CD8-positive, alpha-beta memory T cell (primary cell): Measurements from ENCODE around the gene BRIP1. TPM values are rescaled to one million over a fixed set of nuclear protein-coding genes. Genes with fewer than 3 reads are reported as not detected.

Experiments used
- CTCF ChIA-PET: fragments of 350-600 bp; sonication (Branson Sonifier 250); formaldehyde crosslinking; loops from one replicate; lab custom pipeline; 2021; ENCODE audit warnings: antibody characterized with exemption; lab: Charles Lee
- POLR2A ChIA-PET: fragments of 350-600 bp; sonication (Branson Sonifier 250); formaldehyde crosslinking; loops from one replicate; lab custom pipeline; 2021; ENCODE audit warnings: antibody characterized with exemption; lab: Charles Lee
- DNase-seq, 5 donors: peaks; one replicate each; pipeline versions ENCODE4 v3.0.0 to v3.0.0-alpha.2; 2020 to 2022; ENCODE audit warnings: mixed read lengths in 1 of 5
- H3K27ac ChIP-seq: one replicate; pipeline ENCODE4 v1.7.0; 2013; ENCODE audit warnings: low read depth, mild to moderate bottlenecking, low read length, moderate library complexity
- H3K27me3 ChIP-seq: 2 replicates; pipeline ENCODE4 v1.7.0; 2013; ENCODE audit warnings: low read length, mild to moderate bottlenecking; ENCODE audit not compliant: insufficient read depth, poor library complexity, severe bottlenecking
- H3K36me3 ChIP-seq: 2 replicates; pipeline ENCODE4 v1.7.0; 2013; ENCODE audit warnings: mild to moderate bottlenecking, low read length, moderate library complexity; ENCODE audit not compliant: insufficient read depth
- H3K4me1 ChIP-seq: 2 replicates; pipeline ENCODE4 v1.7.0; 2013; ENCODE audit warnings: mild to moderate bottlenecking, low read length, moderate library complexity; ENCODE audit not compliant: insufficient read depth
- H3K4me3 ChIP-seq: 2 replicates; pipeline ENCODE4 v1.7.0; 2013; ENCODE audit warnings: mild to moderate bottlenecking, low read length
- H3K9me3 ChIP-seq: 2 replicates; pipeline ENCODE4 v1.7.0; 2013; ENCODE audit warnings: mild to moderate bottlenecking, low read length
- H3K27ac Mint-ChIP-seq, 8 donors: one replicate each; pipeline ENCODE4 v1.8.0; 2020 to 2021; ENCODE audit warnings: mixed read lengths in 8 of 8, mild to moderate bottlenecking in 6 of 8, inconsistent platforms in 3 of 8, moderate library complexity in 3 of 8
- H3K27me3 Mint-ChIP-seq, 2 donors: one replicate each; pipeline ENCODE4 v1.8.0; 2020 to 2021; ENCODE audit warnings: mixed read lengths in 2 of 2, mild to moderate bottlenecking in 1 of 2, moderate library complexity in 1 of 2
- H3K36me3 Mint-ChIP-seq, 3 donors: one replicate each; pipeline ENCODE4 v1.8.0; 2020 to 2021; ENCODE audit warnings: mixed read lengths in 3 of 3, inconsistent platforms in 1 of 3, mild to moderate bottlenecking in 1 of 3
- H3K4me1 Mint-ChIP-seq, 3 donors: one replicate each; pipeline ENCODE4 v1.8.0; 2020 to 2021; ENCODE audit warnings: mixed read lengths in 3 of 3, inconsistent platforms in 1 of 3, mild to moderate bottlenecking in 1 of 3
- H3K4me3 Mint-ChIP-seq, 7 donors: one replicate each; pipeline ENCODE4 v1.8.0; 2020 to 2021; ENCODE audit warnings: mixed read lengths in 7 of 7, mild to moderate bottlenecking in 6 of 7, moderate library complexity in 4 of 7, inconsistent platforms in 2 of 7
- H3K9me3 Mint-ChIP-seq, 5 donors: one replicate each; pipeline ENCODE4 v1.8.0; 2020 to 2022; ENCODE audit warnings: mixed read lengths in 5 of 5, mild to moderate bottlenecking in 3 of 5, moderate library complexity in 2 of 5, inconsistent platforms in 1 of 5
- polyA plus RNA-seq: library from polyadenylated mRNA; unstranded; fragments of 300-500 nt; fragmentation: Illumina TruSeq; gene quantifications from one replicate; pipeline ENCODE4 v1.2.3, GENCODE V29; 2021
- total RNA-seq, 2 experiments: library from RNA; stranded (reverse); gene quantifications; one replicate each; pipeline ENCODE4 v1.2.3, GENCODE V29; 2021

Gene BRIP1
- total and polyA plus RNA-seq, 3 experiments from 2014 or later = 0.86 to 11.7 (median 11.3) TPM

GRCh38 chr17:61750656-61751055, 112.7 kb downstream of the BRIP1 start:
- no peaks in the 10 kb centered on the region for H3K27me3 ChIP-seq
- no peak overlapping the region for H3K4me3 Mint-ChIP-seq
- H3K27ac ChIP-seq = no peak overlapping the region
- H3K27me3 Mint-ChIP-seq = no peaks in the 10 kb centered on the region
- H3K36me3 ChIP-seq = no peaks in the 10 kb centered on the region
- H3K36me3 Mint-ChIP-seq = peaks cover 0 to 5% (median 3%) of the 10 kb centered on the region in 3 donors
- H3K27ac Mint-ChIP-seq = no peak overlapping the region
- H3K4me1 ChIP-seq = no peaks in the 10 kb centered on the region
- POLR2A ChIA-PET = no interaction called here
- H3K4me3 ChIP-seq = no peak overlapping the region
- peaks cover 0 to 6% (median 2%) of the 10 kb centered on the region in 5 donors for H3K9me3 Mint-ChIP-seq
- CTCF ChIA-PET = no interaction called here
- no peaks in the 10 kb centered on the region for H3K4me1 Mint-ChIP-seq
- no peaks in the 10 kb centered on the region for H3K9me3 ChIP-seq
- DNase-seq = no peak

GRCh38 chr17:61749823-61750404, 113.4 kb downstream of the BRIP1 start:
- H3K27me3 Mint-ChIP-seq = no peaks in the 10 kb centered on the region
- no peak overlapping the region for H3K27ac Mint-ChIP-seq
- Histone ChIP-seq H3K27me3 (no peaks in the 10 kb centered on the region), H3K4me3 (no peak overlapping the region), H3K27ac (no peak overlapping the region), H3K9me3 (no peaks in the 10 kb centered on the region), H3K36me3 (no peaks in the 10 kb centered on the region), H3K4me1 (no peaks in the 10 kb centered on the region)
- H3K36me3 Mint-ChIP-seq = peaks cover 0 to 6% (median 3%) of the 10 kb centered on the region in 3 donors
- POLR2A ChIA-PET = no interaction called here
- DNase-seq = no peak
- no peak overlapping the region for H3K4me3 Mint-ChIP-seq
- no peaks in the 10 kb centered on the region for H3K4me1 Mint-ChIP-seq
- CTCF ChIA-PET = no interaction called here
- peaks cover 0 to 6% (median 2%) of the 10 kb centered on the region in 5 donors for H3K9me3 Mint-ChIP-seq

- H3K9me3 Mint-ChIP-seq = peaks cover 0 to 6% (median 2%) of the 10 kb centered on the region in 5 donors
- Histone ChIP-seq H3K4me3 (no peak overlapping the region), H3K36me3 (no peaks in the 10 kb centered on the region), H3K4me1 (no peaks in the 10 kb centered on the region), H3K27me3 (no peaks in the 10 kb centered on the region), H3K9me3 (no peaks in the 10 kb centered on the region), H3K27ac (no peak overlapping the region)
- H3K27me3 Mint-ChIP-seq = no peaks in the 10 kb centered on the region
- H3K27ac Mint-ChIP-seq = no peak overlapping the region
- H3K4me1 Mint-ChIP-seq = no peaks in the 10 kb centered on the region
- ChIA-PET POLR2A (no interaction called here), CTCF (no interaction called here)
- no peak overlapping the region for H3K4me3 Mint-ChIP-seq
- H3K36me3 Mint-ChIP-seq = peaks cover 1 to 10% (median 7%) of the 10 kb centered on the region in 3 donors
- DNase-seq = no peak
Measured at GRCh38 chr17:61746248-61746985, 116.9 kb downstream of the BRIP1 start.

GRCh38 chr17:61744804-61745203, 118.5 kb downstream of the BRIP1 start:
- no peak for DNase-seq
- CTCF ChIA-PET = no interaction called here
- Histone ChIP-seq H3K36me3 (no peaks in the 10 kb centered on the region), H3K4me1 (no peaks in the 10 kb centered on the region), H3K27ac (no peak overlapping the region), H3K4me3 (no peak overlapping the region), H3K27me3 (no peaks in the 10 kb centered on the region), H3K9me3 (no peaks in the 10 kb centered on the region)
- Mint-ChIP-seq H3K27me3 (no peaks in the 10 kb centered on the region), H3K9me3 (peaks cover 0 to 9% (median 2%) of the 10 kb centered on the region in 5 donors), H3K4me3 (no peak overlapping the region), H3K36me3 (peaks cover 4 to 15% (median 14%) of the 10 kb centered on the region in 3 donors), H3K27ac (no peak overlapping the region), H3K4me1 (no peaks in the 10 kb centered on the region)
- POLR2A ChIA-PET = no interaction called here

- Histone ChIP-seq H3K27ac (no peak overlapping the region), H3K4me3 (no peak overlapping the region), H3K36me3 (no peaks in the 10 kb centered on the region), H3K27me3 (no peaks in the 10 kb centered on the region), H3K4me1 (no peaks in the 10 kb centered on the region), H3K9me3 (no peaks in the 10 kb centered on the region)
- peaks cover 4 to 15% (median 14%) of the 10 kb centered on the region in 3 donors for H3K36me3 Mint-ChIP-seq
- no peaks in the 10 kb centered on the region for H3K4me1 Mint-ChIP-seq
- no peaks in the 10 kb centered on the region for H3K27me3 Mint-ChIP-seq
- H3K27ac Mint-ChIP-seq = no peak overlapping the region
- no peak overlapping the region for H3K4me3 Mint-ChIP-seq
- ChIA-PET POLR2A (no interaction called here), CTCF (no interaction called here)
- H3K9me3 Mint-ChIP-seq = peaks cover 0 to 9% (median 2%) of the 10 kb centered on the region in 5 donors
- DNase-seq = no peak
Measured at GRCh38 chr17:61744252-61744651, 119.1 kb downstream of the BRIP1 start.

GRCh38 chr17:61743766-61744165, 119.6 kb downstream of the BRIP1 start:
- H3K4me3 ChIP-seq = no peak overlapping the region
- ChIA-PET CTCF (no interaction called here), POLR2A (no interaction called here)
- no peak for DNase-seq
- H3K27me3 Mint-ChIP-seq = no peaks in the 10 kb centered on the region
- no peak overlapping the region for H3K27ac ChIP-seq
- H3K9me3 ChIP-seq = no peaks in the 10 kb centered on the region
- no peaks in the 10 kb centered on the region for H3K27me3 ChIP-seq
- H3K27ac Mint-ChIP-seq = no peak overlapping the region
- peaks cover 0 to 9% (median 2%) of the 10 kb centered on the region in 5 donors for H3K9me3 Mint-ChIP-seq
- no peaks in the 10 kb centered on the region for H3K4me1 Mint-ChIP-seq
- no peaks in the 10 kb centered on the region for H3K36me3 ChIP-seq
- no peaks in the 10 kb centered on the region for H3K4me1 ChIP-seq
- H3K36me3 Mint-ChIP-seq = peaks cover 4 to 15% (median 14%) of the 10 kb centered on the region in 3 donors
- no peak overlapping the region for H3K4me3 Mint-ChIP-seq

- H3K4me3 Mint-ChIP-seq = no peak overlapping the region
- H3K9me3 Mint-ChIP-seq = peaks cover 0 to 14% (median 2%) of the 10 kb centered on the region in 5 donors
- peaks cover 4 to 17% (median 14%) of the 10 kb centered on the region in 3 donors for H3K36me3 Mint-ChIP-seq
- Histone ChIP-seq H3K36me3 (no peaks in the 10 kb centered on the region), H3K4me1 (no peaks in the 10 kb centered on the region), H3K27ac (no peak overlapping the region), H3K4me3 (no peak overlapping the region), H3K27me3 (no peaks in the 10 kb centered on the region), H3K9me3 (no peaks in the 10 kb centered on the region)
- POLR2A ChIA-PET = no interaction called here
- H3K27ac Mint-ChIP-seq = peak overlapping the region in 1 of 8 donors; percentile 50
- CTCF ChIA-PET = no interaction called here
- no peaks in the 10 kb centered on the region for H3K27me3 Mint-ChIP-seq
- no peak for DNase-seq
- H3K4me1 Mint-ChIP-seq = no peaks in the 10 kb centered on the region
Measured at GRCh38 chr17:61739002-61739401, 124.3 kb downstream of the BRIP1 start.

- H3K9me3 Mint-ChIP-seq = peaks cover 0 to 14% (median 2%) of the 10 kb centered on the region in 5 donors
- CTCF ChIA-PET = no interaction called here
- POLR2A ChIA-PET = no interaction called here
Measured at GRCh38 chr17:61738249-61738648, 125.1 kb downstream of the BRIP1 start.

More at GRCh38 chr17:61738249-61738648, 125.1 kb downstream of the BRIP1 start:
- no peaks in the 10 kb centered on the region for H3K4me1 ChIP-seq
- H3K36me3 ChIP-seq = no peaks in the 10 kb centered on the region
- no peak overlapping the region for H3K4me3 ChIP-seq
- DNase-seq = no peak
- Mint-ChIP-seq H3K27ac (no peak overlapping the region), H3K4me1 (no peaks in the 10 kb centered on the region), H3K4me3 (no peak overlapping the region), H3K27me3 (no peaks in the 10 kb centered on the region), H3K36me3 (peaks cover 4 to 17% (median 14%) of the 10 kb centered on the region in 3 donors)
- H3K9me3 ChIP-seq = no peaks in the 10 kb centered on the region
- H3K27ac ChIP-seq = no peak overlapping the region
- H3K27me3 ChIP-seq = no peaks in the 10 kb centered on the region
